ENCODE results near the gene SPTBN5. TPM values are rescaled to one million over a fixed set of nuclear protein-coding genes. Genes with fewer than 3 reads are reported as not detected.

The SPTBN5 gene
- total RNA-seq, 6 experiments from 2014 or later = 0.16 to 0.34 (median 0.24) TPM

GRCh38 chr15:41811432-41812195 is 82.2 kb downstream of the SPTBN5 start:
- DNase-seq = peak; percentile 69
- Mint-ChIP-seq H3K4me1 (ENCODE audit: low read depth) (peaks cover 25% of the 10 kb centered on the region), H3K27me3 (ENCODE audit: insufficient read depth) (peaks cover 1% of the 10 kb centered on the region), H3K27ac (peak overlapping the region; percentile 36; the same call in 1 of the 2 replicates), H3K36me3 (ENCODE audit: low read depth) (peaks cover 11% of the 10 kb centered on the region), H3K9me3 (no peaks in the 10 kb centered on the region), H3K4me3 (no peak overlapping the region)
- TF ChIP-seq CTCF (IDR thresholded peaks at IDR 0.05) = peak; percentile 91

- peaks cover 1% of the 10 kb centered on the region for H3K27me3 Mint-ChIP-seq (ENCODE audit: insufficient read depth)
- no peaks in the 10 kb centered on the region for H3K9me3 Mint-ChIP-seq
- H3K4me1 Mint-ChIP-seq (ENCODE audit: low read depth) = peaks cover 32% of the 10 kb centered on the region
Observed at GRCh38 chr15:41810651-41811431, 83.0 kb downstream of the SPTBN5 start.

GRCh38 chr15:41809526-41810220 is 84.2 kb downstream of the SPTBN5 start:
- no peaks in the 10 kb centered on the region for H3K9me3 Mint-ChIP-seq
- no peak for DNase-seq
- no peak overlapping the region for H3K4me3 Mint-ChIP-seq
- H3K27me3 Mint-ChIP-seq (ENCODE audit: insufficient read depth) = peaks cover 1% of the 10 kb centered on the region
- no peak for TF ChIP-seq CTCF (IDR thresholded peaks at IDR 0.05)
- H3K4me1 Mint-ChIP-seq (ENCODE audit: low read depth) = peaks cover 37% of the 10 kb centered on the region
- H3K27ac Mint-ChIP-seq = peak overlapping the region; percentile 69
- H3K36me3 Mint-ChIP-seq (ENCODE audit: low read depth) = peaks cover 5% of the 10 kb centered on the region; the same call in 1 of the 2 replicates

More at GRCh38 chr15:41810651-41811431, 83.0 kb downstream of the SPTBN5 start:
- Mint-ChIP-seq H3K36me3 (ENCODE audit: low read depth) (peaks cover 8% of the 10 kb centered on the region), H3K27ac (peak overlapping the region; percentile 69), H3K4me3 (no peak overlapping the region)
- DNase-seq = peak; percentile 20
- peak; percentile 30; the same call in 1 of the 2 replicates for TF ChIP-seq CTCF (IDR thresholded peaks at IDR 0.05)

GRCh38 chr15:41809121-41809520 is 84.7 kb downstream of the SPTBN5 start:
- Mint-ChIP-seq H3K36me3 (ENCODE audit: low read depth) (peaks cover 5% of the 10 kb centered on the region; the same call in 1 of the 2 replicates), H3K27ac (peak overlapping the region; percentile 69), H3K4me1 (ENCODE audit: low read depth) (peaks cover 43% of the 10 kb centered on the region), H3K4me3 (no peak overlapping the region; the same call in 1 of the 2 replicates), H3K9me3 (no peaks in the 10 kb centered on the region), H3K27me3 (ENCODE audit: insufficient read depth) (peaks cover 1% of the 10 kb centered on the region)
- no peak for DNase-seq
- no peak for TF ChIP-seq CTCF (IDR thresholded peaks at IDR 0.05)
